Neural cell (in vitro differentiated cells): ENCODE measurements around the gene FAM76B. TPM values are rescaled to one million over a fixed set of nuclear protein-coding genes. Genes with fewer than 3 reads are reported as not detected.

ENCODE experiments used
- H2AFZ ChIP-seq: fragments of 200-600, 300-800 bp; sonication (generic), shearing (Covaris generic); 2 replicates; pipeline ENCODE4 v1.6.0; 2014; ENCODE audit warnings: low read depth, mild to moderate bottlenecking, antibody characterized with exemption, low read length, moderate library complexity
- H3F3A ChIP-seq: fragments of 200-600 bp; shearing (Covaris generic); 2 replicates; pipeline ENCODE4 v1.6.1; 2016; ENCODE audit warnings: mild to moderate bottlenecking, moderate library complexity, mixed read lengths, antibody characterized with exemption, low read length; ENCODE audit not compliant: insufficient read depth, poor library complexity, severe bottlenecking
- H3K27ac ChIP-seq: fragments of 200-600, 300-800 bp; sonication (generic), shearing (Covaris generic); 2 replicates; pipeline ENCODE4 v1.5.1; 2014; ENCODE audit warnings: mild to moderate bottlenecking, low read length, moderate library complexity
- H3K27me3 ChIP-seq: fragments of 300-800, 200-600 bp; sonication (generic), shearing (Covaris generic); 2 replicates; pipeline ENCODE4 v1.6.0; 2014; ENCODE audit warnings: mild to moderate bottlenecking, low read depth, low read length, moderate library complexity; ENCODE audit not compliant: insufficient read depth
- H3K36me3 ChIP-seq: fragments of 300-800, 200-600 bp; sonication (generic), shearing (Covaris generic); 2 replicates; pipeline ENCODE4 v1.5.1; 2014; ENCODE audit warnings: mild to moderate bottlenecking, antibody characterized with exemption, low read length, moderate library complexity; ENCODE audit not compliant: insufficient read depth
- H3K4me2 ChIP-seq: fragments of 300-800, 200-600 bp; sonication (generic), shearing (Covaris generic); 2 replicates; pipeline ENCODE4 v1.6.0; 2014; ENCODE audit warnings: mild to moderate bottlenecking, low read length
- H3K4me3 ChIP-seq: fragments of 300-800, 200-600 bp; sonication (generic), shearing (Covaris generic); 2 replicates; pipeline ENCODE4 v1.5.1; 2014; ENCODE audit warnings: mild to moderate bottlenecking, low read length, moderate library complexity
- H3K79me2 ChIP-seq: fragments of 200-600 bp; shearing (Covaris generic); replicated peaks from 2 replicates; pipeline ENCODE4 v1.6.0; 2014; ENCODE audit warnings: mild to moderate bottlenecking, low read length, moderate library complexity; ENCODE audit not compliant: insufficient read depth
- H3K9ac ChIP-seq: fragments of 300-800, 200-600 bp; sonication (generic), shearing (Covaris generic); 2 replicates; pipeline ENCODE4 v1.6.1; 2016; ENCODE audit warnings: mild to moderate bottlenecking, low read length, mixed read lengths
- H3K9me2 ChIP-seq: fragments of 200-600 bp; shearing (Covaris generic); 2 replicates; pipeline ENCODE4 v1.6.1; 2016; ENCODE audit warnings: mild to moderate bottlenecking, low read length, mixed read lengths; ENCODE audit not compliant: insufficient read depth
- H3K9me3 ChIP-seq: fragments of 200-600, 300-800 bp; sonication (generic), shearing (Covaris generic); 2 replicates; pipeline ENCODE4 v1.6.1; 2016; ENCODE audit warnings: mild to moderate bottlenecking, mixed run types, low read length, moderate library complexity, mixed read lengths
- H4K20me1 ChIP-seq: fragments of 200-600 bp; shearing (Covaris generic); 2 replicates; pipeline ENCODE4 v1.6.1; 2016; ENCODE audit warnings: mild to moderate bottlenecking, mixed run types; ENCODE audit not compliant: insufficient read depth
- CTCF ChIP-seq: fragments of 450-650 bp; IDR thresholded peaks from 2 replicates; pipeline ENCODE4 v1.5.1; 2014; ENCODE audit warnings: antibody characterized with exemption, mild to moderate bottlenecking, moderate library complexity; ENCODE audit not compliant: poor library complexity, severe bottlenecking
- EP300 ChIP-seq: fragments of 450-650 bp; conservative IDR thresholded peaks from 2 replicates; pipeline ENCODE4 v1.6.1; 2014; ENCODE audit warnings: antibody characterized with exemption, mild to moderate bottlenecking, moderate library complexity; ENCODE audit not compliant: poor library complexity, severe bottlenecking
- EZH2 ChIP-seq: fragments of 200-600, 300-800 bp; shearing (Covaris generic), sonication (generic); IDR thresholded peaks from 2 replicates; pipeline ENCODE4 v1.6.1; 2014; ENCODE audit warnings: antibody characterized with exemption, low read length, borderline replicate concordance, mild to moderate bottlenecking; ENCODE audit not compliant: insufficient read depth, poor library complexity, severe bottlenecking
- MXI1 ChIP-seq: fragments of 450-650 bp; conservative IDR thresholded peaks from 2 replicates; pipeline ENCODE4 v1.6.1; 2014; ENCODE audit warnings: antibody characterized with exemption, mild to moderate bottlenecking; ENCODE audit not compliant: poor library complexity, severe bottlenecking
- POLR2AphosphoS5 ChIP-seq: IDR thresholded peaks from 2 replicates; pipeline ENCODE4 v1.6.1; 2012
- RAD21 ChIP-seq: fragments of 450-650 bp; conservative IDR thresholded peaks from 2 replicates; pipeline ENCODE4 v1.6.1; 2014; ENCODE audit warnings: antibody characterized with exemption, mild to moderate bottlenecking, moderate library complexity
- REST ChIP-seq: IDR thresholded peaks from 2 replicates; pipeline ENCODE4 v1.6.1; 2012; ENCODE audit warnings: borderline replicate concordance
- SMC3 ChIP-seq: fragments of 450-650 bp; conservative IDR thresholded peaks from 2 replicates; pipeline ENCODE4 v1.6.1; 2014; ENCODE audit warnings: antibody characterized with exemption, mild to moderate bottlenecking, moderate library complexity; ENCODE audit not compliant: poor library complexity
- TAF1 ChIP-seq: IDR thresholded peaks from 2 replicates; pipeline ENCODE4 v1.6.1; 2012; ENCODE audit warnings: low read depth
- polyA plus RNA-seq: library from polyadenylated mRNA; depleted of rRNA; stranded (reverse); fragments of >200 nt; gene quantifications from 2 replicates; pipeline ENCODE4 v1.2.3, GENCODE V29; 2014

Gene FAM76B
- polyA plus RNA-seq, 1 donor from 2014 or later, result 139 TPM

DNA sequence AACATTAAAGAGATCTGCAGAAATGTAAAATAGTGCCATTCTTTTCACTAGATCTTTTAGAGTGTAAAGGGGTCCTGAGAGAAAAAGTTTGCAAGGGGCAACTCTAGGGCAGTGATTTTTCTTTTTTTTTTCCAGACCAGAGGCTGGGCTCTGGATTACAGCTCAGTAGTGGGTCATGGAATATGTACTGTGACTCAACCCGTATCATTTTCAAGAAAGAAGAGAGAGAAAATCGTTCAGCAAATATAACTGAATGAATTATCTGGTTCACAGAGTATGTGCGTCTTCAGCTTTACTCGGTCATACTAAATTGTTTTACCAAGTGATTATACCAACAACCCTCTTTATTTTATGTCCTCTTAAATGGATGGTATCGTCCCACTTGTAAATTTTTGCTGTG is 4.5 kb upstream of the FAM76B start:
- Histone ChIP-seq H4K20me1 (peaks cover 4% of the 10 kb centered on the region), H3K27ac (no peak overlapping the region), H3K4me3 (peak overlapping the region; percentile 35), H3K9ac (no peak overlapping the region), H2AFZ (no peak overlapping the region), H3K4me2 (no peak overlapping the region), H3K27me3 (no peaks in the 10 kb centered on the region), H3K9me3 (no peaks in the 10 kb centered on the region), H3F3A (no peaks in the 10 kb centered on the region), H3K79me2 (peaks cover 74% of the 10 kb centered on the region), H3K36me3 (no peaks in the 10 kb centered on the region), H3K9me2 (no peaks in the 10 kb centered on the region)
- TF ChIP-seq EP300 (no peak), POLR2AphosphoS5 (no peak), EZH2 (no peak), RAD21 (no peak), SMC3 (no peak), TAF1 (no peak), MXI1 (no peak), REST (no peak)

DNA sequence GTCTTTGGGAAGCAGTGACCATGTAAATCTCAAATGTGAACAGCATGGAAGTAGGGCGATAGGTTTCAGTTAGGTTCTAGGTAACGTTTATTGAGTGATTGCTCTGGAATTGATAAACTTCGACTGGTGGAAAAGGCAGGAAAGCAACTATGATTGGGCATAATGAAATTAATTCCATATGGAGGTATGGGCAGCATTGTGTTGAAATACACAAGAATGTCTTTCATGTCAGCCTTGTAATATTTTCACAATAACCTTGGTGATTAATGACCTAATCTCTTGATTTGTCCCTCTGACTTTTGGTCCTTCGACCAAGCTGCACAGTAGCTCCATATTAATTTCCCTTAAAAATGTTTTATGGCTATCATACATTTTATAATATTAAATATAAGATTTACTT is 3.5 kb upstream of the FAM76B start:
- peaks cover 64% of the 10 kb centered on the region for H3K79me2 ChIP-seq
- H3K4me2 ChIP-seq, result no peak overlapping the region
- H3K36me3 ChIP-seq, result no peaks in the 10 kb centered on the region
- peaks cover 4% of the 10 kb centered on the region for H4K20me1 ChIP-seq
- H3K27me3 ChIP-seq, result no peaks in the 10 kb centered on the region
- no peak overlapping the region for H2AFZ ChIP-seq
- H3K9me2 ChIP-seq, result no peaks in the 10 kb centered on the region
- no peak for TF ChIP-seq TAF1
- no peak for TF ChIP-seq CTCF
- TF ChIP-seq MXI1, result no peak
- TF ChIP-seq EZH2, result no peak
- TF ChIP-seq REST, result no peak
- no peak for TF ChIP-seq EP300
- no peak for TF ChIP-seq RAD21
- no peak for TF ChIP-seq POLR2AphosphoS5
- no peak for TF ChIP-seq SMC3
- no peak overlapping the region for H3K9ac ChIP-seq
- H3K4me3 ChIP-seq, result peak overlapping the region; percentile 89
- H3K9me3 ChIP-seq, result no peaks in the 10 kb centered on the region
- no peak overlapping the region for H3K27ac ChIP-seq
- no peaks in the 10 kb centered on the region for H3F3A ChIP-seq
